Endodermal cell (in vitro differentiated cells): ENCODE measurements around the gene EOLA2. TPM values are rescaled to one million over a fixed set of nuclear protein-coding genes. Genes with fewer than 3 reads are reported as not detected.

Source experiments
- total RNA-seq, 2 donors: library from RNA; stranded (reverse); fragmentation: NEBNext Ultra II Directional in 1 of 2; extraction: Animal tissue kit (Norgen Biotek cat#: 25700) in 1 of 2; gene quantifications; 2 replicates in 1 of 2; 3 replicates in 1 of 2; pipeline ENCODE4 v1.2.1, GENCODE V29; 2021

The EOLA2 gene
- total RNA-seq, 2 donors from 2014 or later, result 24.0 to 37.1 TPM

Other genes starting within 250 kb of the EOLA2 start
- not detected for gene MAGEA11, start 226.4 kb downstream of the EOLA2 start, total RNA-seq
- 1 to 10 TPM; 3.2 to 3.4 TPM for gene HSFX1, start 164.4 kb downstream of the EOLA2 start, total RNA-seq
- gene MAGEA9, start 156.6 kb downstream of the EOLA2 start, total RNA-seq, result not detected
- gene MAGEA8, start 57.3 kb downstream of the EOLA2 start, total RNA-seq, result not detected
- gene HSFX4, start 8.9 kb downstream of the EOLA2 start, total RNA-seq, result not detected